Osteocyte (in vitro differentiated cells): Measurements from ENCODE around the gene PET100. TPM values are rescaled to one million over a fixed set of nuclear protein-coding genes. Genes with fewer than 3 reads are reported as not detected.

Experiments
- DNase-seq: peaks from one replicate; pipeline ENCODE4 v3.0.0; 2021; ENCODE audit warnings: mixed read lengths; ENCODE audit not compliant: unreplicated experiment; ENCODE audit errors: extremely low spot score
- H3K27ac Mint-ChIP-seq: one replicate; pipeline ENCODE4 v1.8.0; 2021; ENCODE audit warnings: mild to moderate bottlenecking, mixed read lengths; ENCODE audit not compliant: unreplicated experiment
- H3K27me3 Mint-ChIP-seq: one replicate; pipeline ENCODE4 v1.8.0; 2021; ENCODE audit warnings: mixed read lengths; ENCODE audit not compliant: unreplicated experiment
- H3K36me3 Mint-ChIP-seq: one replicate; pipeline ENCODE4 v1.8.0; 2021; ENCODE audit warnings: mixed read lengths; ENCODE audit not compliant: unreplicated experiment
- H3K4me1 Mint-ChIP-seq: one replicate; pipeline ENCODE4 v1.8.0; 2021; ENCODE audit warnings: mixed read lengths; ENCODE audit not compliant: unreplicated experiment
- H3K4me3 Mint-ChIP-seq: one replicate; pipeline ENCODE4 v1.8.0; 2021; ENCODE audit warnings: mild to moderate bottlenecking, moderate library complexity, mixed read lengths; ENCODE audit not compliant: unreplicated experiment
- H3K9me3 Mint-ChIP-seq: one replicate; pipeline ENCODE4 v1.8.0; 2021; ENCODE audit warnings: mixed read lengths; ENCODE audit not compliant: unreplicated experiment
- microRNA-seq: library from miRNA; unstranded; fragments of <30 nt; microRNA quantifications from one replicate; pipeline ENCODE4 v1.1.0, GENCODE V29; 2020; ENCODE audit not compliant: unreplicated experiment
- total RNA-seq: library from RNA; stranded (reverse); gene quantifications from 2 replicates; pipeline ENCODE4 v1.2.1, GENCODE V29; 2021
- TF ChIP-seq, protein P1 (sequence below): fragments of 200-600 bp; sonication (generic); IDR thresholded peaks from 2 replicates; pipeline ENCODE4 v1.5.0; 2021; ENCODE audit warnings: antibody characterized with exemption, mild to moderate bottlenecking, moderate library complexity

The PET100 gene
- total RNA-seq, 1 donor from 2014 or later, result 122 TPM

DNA sequence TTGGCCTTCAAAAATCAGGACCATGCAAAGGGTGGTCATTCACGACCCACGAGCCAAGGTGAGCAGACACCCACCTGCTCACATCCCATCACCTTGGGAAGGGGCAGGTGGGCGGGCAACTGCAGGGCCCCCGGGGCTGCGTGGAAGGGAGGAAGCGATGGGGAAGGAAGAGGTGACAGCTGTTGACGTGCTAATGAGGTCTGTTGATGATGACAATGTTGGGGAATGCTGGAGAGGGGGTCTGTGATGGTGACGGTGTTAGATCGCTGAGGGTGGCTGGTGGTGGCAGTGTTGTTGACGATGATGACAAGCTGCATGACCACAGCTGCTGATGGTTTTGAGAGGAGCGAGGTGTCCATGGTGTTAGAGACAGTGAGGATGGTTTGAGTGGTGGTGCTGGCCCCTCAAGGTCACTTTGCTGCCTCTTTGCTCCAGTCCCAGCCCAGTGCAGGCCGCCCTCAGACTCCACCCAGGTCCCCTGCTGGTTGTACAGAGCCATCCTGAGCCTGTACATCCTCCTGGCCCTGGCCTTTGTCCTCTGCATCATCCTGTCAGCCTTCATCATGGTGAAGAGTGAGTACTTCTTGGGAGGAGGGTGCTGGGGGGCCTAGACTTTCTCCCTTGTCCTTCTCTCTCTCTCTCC, 48.2 kb downstream of the PET100 start:
- Mint-ChIP-seq H3K27me3 (peaks cover 15% of the 10 kb centered on the region), H3K27ac (no peak overlapping the region), H3K36me3 (peaks cover 4% of the 10 kb centered on the region), H3K4me1 (peaks cover 6% of the 10 kb centered on the region), H3K9me3 (no peaks in the 10 kb centered on the region), H3K4me3 (no peak overlapping the region)
- TF ChIP-seq, protein P1, sequence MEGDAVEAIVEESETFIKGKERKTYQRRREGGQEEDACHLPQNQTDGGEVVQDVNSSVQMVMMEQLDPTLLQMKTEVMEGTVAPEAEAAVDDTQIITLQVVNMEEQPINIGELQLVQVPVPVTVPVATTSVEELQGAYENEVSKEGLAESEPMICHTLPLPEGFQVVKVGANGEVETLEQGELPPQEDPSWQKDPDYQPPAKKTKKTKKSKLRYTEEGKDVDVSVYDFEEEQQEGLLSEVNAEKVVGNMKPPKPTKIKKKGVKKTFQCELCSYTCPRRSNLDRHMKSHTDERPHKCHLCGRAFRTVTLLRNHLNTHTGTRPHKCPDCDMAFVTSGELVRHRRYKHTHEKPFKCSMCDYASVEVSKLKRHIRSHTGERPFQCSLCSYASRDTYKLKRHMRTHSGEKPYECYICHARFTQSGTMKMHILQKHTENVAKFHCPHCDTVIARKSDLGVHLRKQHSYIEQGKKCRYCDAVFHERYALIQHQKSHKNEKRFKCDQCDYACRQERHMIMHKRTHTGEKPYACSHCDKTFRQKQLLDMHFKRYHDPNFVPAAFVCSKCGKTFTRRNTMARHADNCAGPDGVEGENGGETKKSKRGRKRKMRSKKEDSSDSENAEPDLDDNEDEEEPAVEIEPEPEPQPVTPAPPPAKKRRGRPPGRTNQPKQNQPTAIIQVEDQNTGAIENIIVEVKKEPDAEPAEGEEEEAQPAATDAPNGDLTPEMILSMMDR, result no peak
- DNase-seq, result no peak

DNA sequence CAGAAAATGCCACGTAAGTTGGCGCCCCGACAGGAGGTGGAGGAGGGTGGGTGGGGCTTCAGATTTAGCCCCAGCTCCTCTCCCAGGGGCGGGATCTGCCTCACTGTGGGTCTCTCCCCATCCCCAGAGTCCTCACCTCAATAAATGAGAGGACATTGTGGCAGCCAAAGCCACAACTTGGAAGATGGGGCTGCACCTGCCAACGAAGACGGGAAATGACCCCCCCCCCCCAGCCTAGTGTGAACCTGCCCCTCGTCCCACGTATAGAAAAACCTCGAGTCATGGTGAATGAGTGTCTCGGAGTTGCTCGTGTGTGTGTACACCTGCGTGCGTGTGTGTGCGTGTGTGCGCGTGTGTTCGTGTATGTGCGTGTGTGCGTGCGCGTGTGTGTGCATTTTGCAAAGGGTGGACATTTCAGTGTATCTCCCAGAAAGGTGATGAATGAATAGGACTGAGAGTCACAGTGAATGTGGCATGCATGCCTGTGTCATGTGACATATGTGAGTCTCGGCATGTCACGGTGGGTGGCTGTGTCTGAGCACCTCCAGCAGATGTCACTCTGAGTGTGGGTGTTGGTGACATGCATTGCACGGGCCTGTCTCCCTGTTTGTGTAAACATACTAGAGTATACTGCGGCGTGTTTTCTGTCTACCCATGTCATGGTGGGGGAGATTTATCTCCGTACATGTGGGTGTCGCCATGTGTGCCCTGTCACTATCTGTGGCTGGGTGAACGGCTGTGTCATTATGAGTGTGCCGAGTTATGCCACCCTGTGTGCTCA, 49.6 kb downstream of the PET100 start:
- Mint-ChIP-seq H3K4me1 (peaks cover 6% of the 10 kb centered on the region), H3K9me3 (no peaks in the 10 kb centered on the region), H3K4me3 (no peak overlapping the region), H3K27me3 (peaks cover 15% of the 10 kb centered on the region), H3K36me3 (peaks cover 8% of the 10 kb centered on the region), H3K27ac (no peak overlapping the region)
- DNase-seq, result no peak
- TF ChIP-seq, protein P1, result no peak

DNA sequence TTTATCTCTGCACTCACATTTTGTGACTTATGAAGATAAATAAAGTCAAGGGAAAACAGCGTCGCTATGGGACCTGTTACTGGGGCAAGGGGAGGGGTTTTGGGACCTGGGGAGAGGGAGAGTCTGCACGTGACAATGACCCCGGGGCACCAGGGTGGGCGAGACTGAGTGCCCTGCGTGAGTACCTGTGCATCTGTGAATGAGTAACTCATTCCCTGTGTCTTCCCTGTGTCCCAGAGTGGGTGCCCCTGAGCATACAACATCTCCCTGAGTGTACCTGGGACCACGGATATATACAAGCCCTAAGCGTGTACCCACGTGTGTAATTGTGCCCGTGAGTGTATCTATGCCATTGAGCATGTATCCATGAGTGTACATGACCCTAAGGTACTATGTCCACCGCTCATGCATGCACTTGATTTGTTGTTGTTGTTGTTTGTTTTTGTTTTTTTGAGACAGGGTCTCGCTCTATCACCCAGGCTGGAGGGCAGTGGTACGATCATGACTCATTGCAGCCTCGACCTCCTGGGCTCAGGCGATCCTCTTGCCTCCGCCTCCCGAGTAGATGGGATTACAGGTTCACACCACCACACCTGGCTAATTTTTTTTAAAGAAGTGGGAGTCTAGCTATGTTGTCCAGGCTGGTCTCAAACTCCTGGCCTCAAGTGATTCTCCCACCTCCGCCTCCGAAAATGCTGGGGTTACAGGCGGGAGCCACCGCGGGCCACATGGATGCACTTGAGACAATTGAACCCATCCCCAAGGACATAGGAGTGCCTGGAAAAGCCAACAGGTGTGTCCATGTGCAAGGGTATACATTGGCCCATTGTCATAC, 50.4 kb downstream of the PET100 start:
- H3K36me3 Mint-ChIP-seq, result peaks cover 8% of the 10 kb centered on the region
- peaks cover 15% of the 10 kb centered on the region for H3K27me3 Mint-ChIP-seq
- no peak overlapping the region for H3K27ac Mint-ChIP-seq
- TF ChIP-seq, protein P1, result no peak
- peak overlapping the region; percentile 86 for H3K4me3 Mint-ChIP-seq
- no peak for DNase-seq
- H3K9me3 Mint-ChIP-seq, result no peaks in the 10 kb centered on the region
- peaks cover 6% of the 10 kb centered on the region for H3K4me1 Mint-ChIP-seq

DNA sequence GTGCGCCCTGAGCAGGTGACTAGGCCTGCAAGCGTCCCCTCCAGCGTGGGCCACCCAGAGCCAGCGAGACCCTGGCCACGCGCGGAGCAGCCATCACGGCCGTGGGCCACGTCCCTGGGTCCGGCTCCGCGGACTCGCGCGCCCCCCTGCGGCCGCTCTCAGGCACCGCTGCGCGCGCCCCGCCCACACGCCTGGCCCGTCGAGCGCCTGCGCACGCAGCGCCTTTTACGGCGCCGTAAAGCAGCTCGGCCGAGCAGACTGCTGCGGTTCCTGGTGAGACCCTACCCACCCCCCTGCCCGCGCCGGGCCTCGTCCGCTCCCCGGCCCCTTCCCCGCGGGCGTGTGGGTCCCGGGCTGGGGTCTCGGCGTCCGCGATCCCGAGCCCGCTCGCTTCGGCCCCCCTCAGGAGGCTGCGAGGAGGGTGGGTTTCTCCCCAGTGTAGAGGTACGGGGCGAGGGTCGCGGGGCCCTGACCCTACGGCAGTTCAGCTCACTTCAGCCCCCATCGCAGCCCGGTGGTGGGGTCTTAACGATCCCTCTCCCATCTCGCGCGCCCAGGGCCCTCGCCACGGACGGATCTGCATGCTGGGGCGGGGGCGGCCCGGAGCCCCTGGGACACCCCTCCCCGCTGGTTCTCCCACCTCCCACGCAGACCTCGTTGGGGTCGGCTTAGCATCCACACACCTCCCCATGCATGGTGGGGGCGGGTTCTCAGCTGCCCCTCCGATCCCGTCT, 51.2 kb downstream of the PET100 start, which contains the start of gene TRAPPC5:
Gene TRAPPC5 (plus strand): TSS at position 228 of the 734 bp plus-strand sequence. CDS start 1,421 bp downstream, outside the sequence.
- TF ChIP-seq, protein P1, result peak; percentile 99
- Mint-ChIP-seq H3K9me3 (no peaks in the 10 kb centered on the region), H3K4me3 (peak within 1 kb of the TSS; percentile 86), H3K36me3 (peaks cover 11% of the 10 kb centered on the region), H3K4me1 (peaks cover 6% of the 10 kb centered on the region), H3K27ac (peak within 1 kb of the TSS; percentile 71), H3K27me3 (peaks cover 15% of the 10 kb centered on the region)
- DNase-seq, result peak; percentile 96

Small RNAs within 50 kb of the gene (microRNA-seq; reads per million reads assigned to microRNA genes)
- gene MIR6792, result not detected

Other genes with a start within 250 kb of the PET100 start
- gene PEX11G, start 140.8 kb upstream of the PET100 start, total RNA-seq, result 2.1 and 2.5 TPM in 2 replicates
- gene ZNF358, start 113.7 kb upstream of the PET100 start, total RNA-seq, result 84.4 and 93.5 TPM in 2 replicates
- gene MCOLN1, start 107.2 kb upstream of the PET100 start, total RNA-seq, result 33.3 and 39.2 TPM in 2 replicates
- gene PNPLA6, start 94.1 kb upstream of the PET100 start, total RNA-seq, result 107 and 129 TPM in 2 replicates
- 0.57 and 1.1 TPM in 2 replicates for gene CAMSAP3, start 33.9 kb upstream of the PET100 start, total RNA-seq
- 40.9 and 41.7 TPM in 2 replicates for gene XAB2, start 248 bp upstream of the PET100 start, total RNA-seq
- not detected in 2 replicates for gene PCP2, start 3.9 kb downstream of the PET100 start, total RNA-seq
- gene STXBP2, start 7.3 kb downstream of the PET100 start, total RNA-seq, result 11.6 and 13.6 TPM in 2 replicates
- gene RETN, start 39.3 kb downstream of the PET100 start, total RNA-seq, result not detected in 2 replicates
- not detected in 2 replicates for gene MCEMP1, start 47.3 kb downstream of the PET100 start, total RNA-seq
- gene TRAPPC5, start 51.0 kb downstream of the PET100 start, total RNA-seq, result 105 and 108 TPM in 2 replicates
- gene FCER2, start 72.3 kb downstream of the PET100 start, total RNA-seq, result not detected in 2 replicates
- not detected in 2 replicates for gene CLEC4G, start 102.3 kb downstream of the PET100 start, total RNA-seq
- gene CD209, start 117.7 kb downstream of the PET100 start, total RNA-seq, result not detected in 2 replicates
- gene CLEC4M, start 133.4 kb downstream of the PET100 start, total RNA-seq, result not detected in 2 replicates
- gene EVI5L, start 200.4 kb downstream of the PET100 start, total RNA-seq, result 27.3 and 27.6 TPM in 2 replicates
- 0.24 and 0.51 TPM in 2 replicates for gene PRR36, start 244.6 kb downstream of the PET100 start, total RNA-seq